ENCODE measurements around the gene TREX2.

The TREX2 gene

DNA sequence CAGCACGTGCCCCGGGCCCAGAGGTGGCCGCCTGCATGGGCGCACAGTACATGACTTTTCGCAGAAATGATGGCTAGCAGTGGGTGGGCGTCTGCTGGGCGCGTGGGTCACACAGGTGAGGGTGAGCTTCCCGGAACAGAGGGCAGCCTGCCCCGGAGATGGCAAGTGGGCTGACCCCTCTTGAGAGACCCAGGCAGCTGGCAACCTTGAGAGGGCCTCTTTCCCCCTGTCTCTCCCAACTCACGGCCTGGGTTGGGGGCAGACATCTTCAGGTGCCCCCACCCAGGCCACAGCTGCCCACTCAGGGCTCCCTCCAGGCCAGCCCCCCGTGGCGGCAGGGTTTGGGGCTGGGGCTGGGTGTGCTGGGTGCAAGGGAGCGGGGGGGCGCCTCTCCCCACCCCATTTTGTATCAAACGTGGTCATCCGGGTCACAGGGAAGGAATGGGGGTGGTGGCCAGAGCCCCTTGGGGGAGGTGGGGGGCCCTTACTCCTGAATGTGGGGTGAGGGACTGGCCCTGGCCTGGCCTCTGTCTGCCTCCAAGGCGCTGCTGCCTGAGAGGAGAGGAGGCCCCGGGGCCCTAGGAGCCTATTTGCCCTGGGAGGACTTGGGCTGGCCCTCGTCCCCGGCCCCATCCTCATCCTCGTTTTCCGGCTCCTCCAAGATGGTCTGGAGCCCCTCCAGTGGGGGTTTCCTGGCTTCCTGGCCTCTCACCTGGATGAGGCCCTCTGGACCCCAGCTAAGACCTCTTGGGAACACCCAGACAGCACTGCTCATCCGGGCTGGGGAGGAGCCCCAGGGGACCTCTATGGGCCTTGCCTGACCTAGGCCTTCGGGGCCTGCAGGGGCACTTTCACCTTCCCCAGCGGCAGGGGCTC, 49.3 kb downstream of the TREX2 start:
- no peak overlapping the region for H3K4me3 ChIP-seq (ENCODE audit: low read length)
- no peak for DNase-seq (ENCODE audit: low read depth)
- TF ChIP-seq, protein P1, sequence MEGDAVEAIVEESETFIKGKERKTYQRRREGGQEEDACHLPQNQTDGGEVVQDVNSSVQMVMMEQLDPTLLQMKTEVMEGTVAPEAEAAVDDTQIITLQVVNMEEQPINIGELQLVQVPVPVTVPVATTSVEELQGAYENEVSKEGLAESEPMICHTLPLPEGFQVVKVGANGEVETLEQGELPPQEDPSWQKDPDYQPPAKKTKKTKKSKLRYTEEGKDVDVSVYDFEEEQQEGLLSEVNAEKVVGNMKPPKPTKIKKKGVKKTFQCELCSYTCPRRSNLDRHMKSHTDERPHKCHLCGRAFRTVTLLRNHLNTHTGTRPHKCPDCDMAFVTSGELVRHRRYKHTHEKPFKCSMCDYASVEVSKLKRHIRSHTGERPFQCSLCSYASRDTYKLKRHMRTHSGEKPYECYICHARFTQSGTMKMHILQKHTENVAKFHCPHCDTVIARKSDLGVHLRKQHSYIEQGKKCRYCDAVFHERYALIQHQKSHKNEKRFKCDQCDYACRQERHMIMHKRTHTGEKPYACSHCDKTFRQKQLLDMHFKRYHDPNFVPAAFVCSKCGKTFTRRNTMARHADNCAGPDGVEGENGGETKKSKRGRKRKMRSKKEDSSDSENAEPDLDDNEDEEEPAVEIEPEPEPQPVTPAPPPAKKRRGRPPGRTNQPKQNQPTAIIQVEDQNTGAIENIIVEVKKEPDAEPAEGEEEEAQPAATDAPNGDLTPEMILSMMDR (conservative IDR thresholded peaks at IDR 0.05; ENCODE audit: low read length) = no peak

DNA sequence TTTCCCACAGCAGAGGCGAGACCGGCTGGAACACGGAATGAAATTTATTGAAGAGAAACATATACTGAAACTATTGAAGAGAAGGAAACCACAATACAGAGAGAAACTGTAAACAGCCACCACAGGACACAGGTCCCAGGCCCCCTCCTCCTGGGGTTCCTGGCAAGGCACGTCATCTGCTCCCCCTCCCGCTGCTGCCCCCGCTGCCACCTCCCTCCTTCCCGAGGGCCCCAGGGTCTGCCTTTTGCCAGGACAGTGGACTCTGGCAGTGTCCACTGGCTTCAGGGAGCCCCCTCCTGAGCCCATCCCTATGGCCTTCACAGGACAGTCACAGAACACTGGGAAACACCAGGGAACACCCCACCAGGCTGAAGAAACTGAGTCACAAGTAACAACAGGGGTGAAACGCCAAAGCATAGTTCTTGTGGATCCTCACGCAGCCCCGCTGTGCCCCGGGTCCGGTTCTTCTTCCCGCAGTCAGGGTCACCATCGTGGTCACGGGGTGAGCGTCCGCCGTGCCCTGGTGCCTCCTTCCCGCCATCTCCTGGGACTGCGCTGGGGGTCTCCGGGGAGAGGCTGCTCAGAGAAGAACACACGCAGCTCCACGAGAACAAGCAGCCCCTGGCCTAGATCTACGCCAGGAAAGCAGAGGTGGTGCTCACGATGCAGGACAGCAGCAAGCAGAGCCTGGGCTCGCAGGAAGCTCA, 50.1 kb downstream of the TREX2 start:
- no peak for DNase-seq (ENCODE audit: low read depth)
- no peak overlapping the region for H3K4me3 ChIP-seq (ENCODE audit: low read length)
- TF ChIP-seq, protein P1 (conservative IDR thresholded peaks at IDR 0.05; ENCODE audit: low read length) = no peak

DNA sequence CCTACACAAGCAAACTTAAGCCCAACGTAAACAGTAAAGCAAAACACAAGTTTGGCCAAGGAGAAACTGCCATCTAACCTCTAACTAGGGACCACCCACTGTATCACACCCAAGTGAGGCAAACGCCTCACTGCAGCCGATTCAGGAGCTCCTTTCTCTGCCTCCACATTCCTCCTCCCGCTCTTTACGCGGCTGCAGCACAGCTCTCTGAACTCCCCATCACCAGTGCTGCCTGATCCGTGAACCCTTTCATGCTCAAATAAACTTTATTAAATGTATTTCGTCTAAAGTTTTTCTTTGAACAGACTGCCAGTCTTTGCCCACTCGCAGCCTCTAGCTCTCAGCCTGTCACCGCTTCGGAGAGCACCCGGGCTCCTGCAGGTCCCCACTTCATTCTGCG, 51.2 kb downstream of the TREX2 start:
- no peak for DNase-seq (ENCODE audit: low read depth)
- TF ChIP-seq, protein P1 (conservative IDR thresholded peaks at IDR 0.05; ENCODE audit: low read length) = no peak
- H3K4me3 ChIP-seq (ENCODE audit: low read length) = no peak overlapping the region
